CD4-positive, alpha-beta T cell treated with Interleukin-17A for 4 hours (primary cell): Measurements from ENCODE around the gene TENT5D.
"Not testable (repeated sequence)": the region's sequence is repeated elsewhere in the genome, so short reads cannot be mapped to it uniquely, and the experiment has no call there.

ENCODE experiments used
- DNase-seq: peaks from one replicate; pipeline ENCODE4 v3.0.0-alpha.2; 2020; ENCODE audit warnings: mixed read lengths

TENT5D gene

GRCh38 chrX:80420147-80420546 lies at the start of gene TENT5D:
Gene TENT5D (plus strand): TSS chrX:80420447. CDS start chrX:80442540, 22,093 bp downstream.
- DNase-seq, result no peak

GRCh38 chrX:80385651-80386050 lies 34.6 kb upstream of the TENT5D start:
- DNase-seq, result not testable (repeated sequence)

GRCh38 chrX:80388206-80388605 lies 32.0 kb upstream of the TENT5D start:
- no peak for DNase-seq

- DNase-seq, result no peak
Measured at GRCh38 chrX:80412042-80412441, 8.2 kb upstream of the TENT5D start.

GRCh38 chrX:80423000-80423399 lies 2.8 kb downstream of the TENT5D start:
- DNase-seq, result no peak

- no peak for DNase-seq
Measured at GRCh38 chrX:80423744-80424143, 3.5 kb downstream of the TENT5D start.

- no peak for DNase-seq
Measured at GRCh38 chrX:80430826-80431504, 10.7 kb downstream of the TENT5D start.

- no peak for DNase-seq
Measured at GRCh38 chrX:80431505-80431832, 11.2 kb downstream of the TENT5D start.

GRCh38 chrX:80432441-80432840 lies 12.2 kb downstream of the TENT5D start:
- DNase-seq, result no peak

- DNase-seq, result no peak
Measured at GRCh38 chrX:80432863-80433262, 12.6 kb downstream of the TENT5D start.

- DNase-seq, result not testable (repeated sequence)
Measured at GRCh38 chrX:80468166-80468565, 47.9 kb downstream of the TENT5D start.

GRCh38 chrX:80471582-80471981 lies 51.3 kb downstream of the TENT5D start:
- no peak for DNase-seq

GRCh38 chrX:80485543-80485942 lies 65.3 kb downstream of the TENT5D start:
- no peak for DNase-seq

- DNase-seq, result no peak
Measured at GRCh38 chrX:80486299-80486698, 66.1 kb downstream of the TENT5D start.

GRCh38 chrX:80489166-80489565 lies 68.9 kb downstream of the TENT5D start:
- no peak for DNase-seq
